PFSK-1 (cell line): ENCODE measurements around the gene DHX29.

Experiments used
- FOXP2 ChIP-seq: optimal IDR thresholded peaks from 2 replicates; pipeline ENCODE3; 2011; ENCODE audit warnings: borderline replicate concordance, control low read depth, inconsistent platforms; ENCODE audit not compliant: insufficient read depth; ENCODE audit errors: extremely low read length, extremely low read depth
- POLR2AphosphoS5 ChIP-seq: IDR thresholded peaks from 2 replicates; pipeline ENCODE4 v1.6.1; 2012; ENCODE audit warnings: low read depth, mild to moderate bottlenecking, control low read depth, low read length, moderate library complexity
- REST ChIP-seq, 2 experiments: IDR thresholded peaks; 2 replicates each; pipeline versions ENCODE4 v1.6.1 to v1.8.0; 2011 to 2012; ENCODE audit warnings: low read depth in 2 of 2, low read length in 2 of 2, control low read depth in 1 of 2, inconsistent platforms in 1 of 2, mild to moderate bottlenecking in 1 of 2, moderate library complexity in 1 of 2; ENCODE audit not compliant: insufficient read depth in 1 of 2
- SIN3A ChIP-seq: IDR thresholded peaks from 2 replicates; pipeline ENCODE4 v1.6.1; 2012; ENCODE audit warnings: mild to moderate bottlenecking, low read length, moderate library complexity, borderline replicate concordance; ENCODE audit not compliant: insufficient read depth
- TAF1 ChIP-seq: IDR thresholded peaks from 2 replicates; pipeline ENCODE4 v1.6.1; 2012; ENCODE audit warnings: low read length, control low read depth, borderline replicate concordance; ENCODE audit not compliant: insufficient read depth

The DHX29 gene

DNA sequence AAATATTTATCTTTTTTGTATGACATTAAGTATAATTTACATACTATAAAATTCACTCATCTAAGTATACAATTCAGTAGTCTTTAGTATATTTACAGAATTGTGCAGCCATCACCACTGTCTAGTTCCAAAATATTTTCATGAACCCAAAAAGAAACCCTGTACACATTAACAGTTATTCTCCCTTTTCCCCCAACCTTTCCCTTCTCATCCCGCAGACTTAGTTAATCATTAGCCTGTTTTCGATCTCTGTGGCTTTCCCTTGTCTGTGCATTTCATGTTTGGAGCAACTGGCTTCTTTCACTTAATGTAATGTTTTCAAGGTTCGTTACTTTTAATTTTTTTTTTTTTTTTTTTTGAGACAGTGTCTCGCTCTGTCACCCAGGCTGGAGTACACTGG is 37.8 kb upstream of the DHX29 start:
- no peak for TF ChIP-seq FOXP2
- TF ChIP-seq SIN3A: no peak
- no peak for TF ChIP-seq POLR2AphosphoS5
- TF ChIP-seq TAF1: no peak
- TF ChIP-seq REST (IDR thresholded peaks at IDR 0.05; ENCODE audit: insufficient read depth in 1 of 2, low read depth in 2 of 2, low read length in 2 of 2): no peak

DNA sequence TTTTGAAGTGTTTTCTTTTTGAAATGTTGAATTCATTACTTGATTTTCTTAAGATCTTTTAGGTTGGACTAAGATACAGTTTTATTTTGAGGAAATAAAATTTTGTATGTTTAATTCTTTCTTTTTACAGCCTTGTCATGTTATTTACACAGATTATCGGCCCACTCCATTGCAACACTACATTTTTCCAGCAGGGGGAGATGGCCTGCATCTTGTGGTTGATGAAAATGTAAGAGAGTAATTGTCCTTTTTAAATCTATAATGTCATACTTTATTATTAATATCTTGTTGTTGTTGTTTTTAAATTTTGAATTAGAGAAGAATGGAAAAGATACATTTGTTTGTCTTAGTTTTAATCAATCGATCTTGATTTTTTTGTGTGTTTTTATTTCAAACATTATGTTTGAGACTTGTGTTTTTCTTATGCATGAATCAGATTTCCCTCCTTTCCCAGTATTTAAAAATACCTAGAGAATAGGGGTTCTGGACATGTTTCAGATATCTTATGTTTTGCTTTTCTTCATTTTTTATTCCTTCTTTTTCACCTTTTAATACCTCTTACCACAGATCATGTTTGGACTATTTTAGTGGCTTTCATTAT is 37.0 kb upstream of the DHX29 start:
- TF ChIP-seq REST (IDR thresholded peaks at IDR 0.05; ENCODE audit: insufficient read depth in 1 of 2, low read depth in 2 of 2, low read length in 2 of 2) (no peak), SIN3A (no peak), POLR2AphosphoS5 (no peak), FOXP2 (no peak), TAF1 (no peak)

GRCh38 chr5:55343609-55344008 is 36.1 kb upstream of the DHX29 start:
- no peak for TF ChIP-seq TAF1
- no peak for TF ChIP-seq REST (IDR thresholded peaks at IDR 0.05; ENCODE audit: insufficient read depth in 1 of 2, low read depth in 2 of 2, low read length in 2 of 2)
- TF ChIP-seq POLR2AphosphoS5: no peak
- TF ChIP-seq FOXP2: no peak

DNA sequence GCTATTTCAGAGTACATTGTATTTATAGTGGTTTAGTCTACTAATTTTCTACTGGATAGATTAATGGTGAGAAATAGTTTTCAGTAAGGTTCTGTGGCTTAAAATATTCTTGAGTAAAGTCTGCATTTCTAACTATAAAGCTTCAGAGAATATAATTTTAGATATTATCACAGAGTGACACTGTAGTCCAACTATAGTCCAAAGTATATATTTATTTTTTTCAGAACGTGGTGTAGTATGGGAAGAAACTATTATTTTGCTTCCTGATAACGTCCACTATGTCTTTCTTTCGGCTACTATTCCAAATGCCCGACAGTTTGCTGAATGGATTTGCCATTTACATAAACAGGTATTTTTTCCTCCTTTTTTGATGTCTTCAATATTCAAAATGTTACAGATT is 35.6 kb upstream of the DHX29 start:
- TF ChIP-seq TAF1: no peak
- no peak for TF ChIP-seq REST (IDR thresholded peaks at IDR 0.05; ENCODE audit: insufficient read depth in 1 of 2, low read depth in 2 of 2, low read length in 2 of 2)
- no peak for TF ChIP-seq SIN3A
- no peak for TF ChIP-seq FOXP2
- TF ChIP-seq POLR2AphosphoS5: no peak

- no peak for TF ChIP-seq SIN3A
- no peak for TF ChIP-seq REST (IDR thresholded peaks at IDR 0.05; ENCODE audit: insufficient read depth in 1 of 2, low read depth in 2 of 2, low read length in 2 of 2)
- no peak for TF ChIP-seq TAF1
- no peak for TF ChIP-seq FOXP2
- TF ChIP-seq POLR2AphosphoS5: no peak
Measured at GRCh38 chr5:55338810-55339243, 31.3 kb upstream of the DHX29 start.
